ENCODE measurements around the gene RNF121.

The RNF121 gene

DNA sequence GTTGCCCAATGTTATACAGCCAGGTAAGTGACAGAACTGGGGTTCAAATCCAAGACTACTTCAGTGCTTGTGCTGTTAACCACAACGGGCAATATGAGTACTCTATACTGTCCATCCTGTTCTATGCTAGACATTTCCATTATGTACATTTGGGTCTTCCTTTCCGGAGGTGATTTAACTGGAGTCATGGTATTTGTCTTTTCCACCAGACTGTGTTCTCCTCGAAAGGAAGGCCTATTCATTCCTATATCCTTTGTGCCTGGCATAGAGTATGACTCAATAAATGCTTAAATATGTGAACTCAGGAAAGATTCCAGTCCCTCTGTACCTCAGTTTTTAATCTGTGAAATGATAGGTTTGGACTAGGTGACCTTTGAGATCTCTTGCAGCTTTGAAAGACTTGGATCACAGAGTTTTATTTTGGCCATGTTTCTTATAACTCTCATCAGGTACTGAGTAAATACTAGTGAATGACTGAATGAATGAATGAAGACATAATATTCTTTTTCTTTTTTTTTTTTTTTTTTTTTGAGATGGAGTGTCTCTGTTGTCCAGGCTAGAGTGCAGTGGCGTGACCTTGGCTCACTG is 6.6 kb downstream of the RNF121 start:
- no peak overlapping the region for H3K27ac ChIP-seq (ENCODE audit: low read depth, low read length)
- H3K4me2 ChIP-seq (ENCODE audit: low read length), result no peak overlapping the region
- no peaks in the 10 kb centered on the region for H3F3A ChIP-seq (ENCODE audit: control insufficient read depth, insufficient read depth)
- peaks cover 78% of the 10 kb centered on the region for H3K79me2 ChIP-seq (ENCODE audit: control insufficient read depth, low read length)
- H3K27me3 ChIP-seq (ENCODE audit: control insufficient read depth, low read length), result no peaks in the 10 kb centered on the region
- H3K9me3 ChIP-seq (ENCODE audit: control insufficient read depth, insufficient read depth, low read length), result no peaks in the 10 kb centered on the region
- no peaks in the 10 kb centered on the region for H3K9me2 ChIP-seq (replicated peaks; ENCODE audit: control insufficient read depth, low read length)
- peaks cover 55% of the 10 kb centered on the region for H3K4me1 ChIP-seq (ENCODE audit: control insufficient read depth, low read length)
- H3K36me3 ChIP-seq (ENCODE audit: control insufficient read depth, low read length), result no peaks in the 10 kb centered on the region
- TF ChIP-seq EZH2phosphoT487 (IDR thresholded peaks at IDR 0.05; ENCODE audit: borderline replicate concordance, low read length), result no peak
- TF ChIP-seq, protein P1, sequence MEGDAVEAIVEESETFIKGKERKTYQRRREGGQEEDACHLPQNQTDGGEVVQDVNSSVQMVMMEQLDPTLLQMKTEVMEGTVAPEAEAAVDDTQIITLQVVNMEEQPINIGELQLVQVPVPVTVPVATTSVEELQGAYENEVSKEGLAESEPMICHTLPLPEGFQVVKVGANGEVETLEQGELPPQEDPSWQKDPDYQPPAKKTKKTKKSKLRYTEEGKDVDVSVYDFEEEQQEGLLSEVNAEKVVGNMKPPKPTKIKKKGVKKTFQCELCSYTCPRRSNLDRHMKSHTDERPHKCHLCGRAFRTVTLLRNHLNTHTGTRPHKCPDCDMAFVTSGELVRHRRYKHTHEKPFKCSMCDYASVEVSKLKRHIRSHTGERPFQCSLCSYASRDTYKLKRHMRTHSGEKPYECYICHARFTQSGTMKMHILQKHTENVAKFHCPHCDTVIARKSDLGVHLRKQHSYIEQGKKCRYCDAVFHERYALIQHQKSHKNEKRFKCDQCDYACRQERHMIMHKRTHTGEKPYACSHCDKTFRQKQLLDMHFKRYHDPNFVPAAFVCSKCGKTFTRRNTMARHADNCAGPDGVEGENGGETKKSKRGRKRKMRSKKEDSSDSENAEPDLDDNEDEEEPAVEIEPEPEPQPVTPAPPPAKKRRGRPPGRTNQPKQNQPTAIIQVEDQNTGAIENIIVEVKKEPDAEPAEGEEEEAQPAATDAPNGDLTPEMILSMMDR (IDR thresholded peaks at IDR 0.05; ENCODE audit: low read depth, low read length, poor library complexity, severe bottlenecking), result no peak
- H3K4me3 ChIP-seq (ENCODE audit: low read length), result no peak overlapping the region
- no peaks in the 10 kb centered on the region for H4K20me1 ChIP-seq (ENCODE audit: control insufficient read depth, insufficient read depth, low read depth, low read length)

DNA sequence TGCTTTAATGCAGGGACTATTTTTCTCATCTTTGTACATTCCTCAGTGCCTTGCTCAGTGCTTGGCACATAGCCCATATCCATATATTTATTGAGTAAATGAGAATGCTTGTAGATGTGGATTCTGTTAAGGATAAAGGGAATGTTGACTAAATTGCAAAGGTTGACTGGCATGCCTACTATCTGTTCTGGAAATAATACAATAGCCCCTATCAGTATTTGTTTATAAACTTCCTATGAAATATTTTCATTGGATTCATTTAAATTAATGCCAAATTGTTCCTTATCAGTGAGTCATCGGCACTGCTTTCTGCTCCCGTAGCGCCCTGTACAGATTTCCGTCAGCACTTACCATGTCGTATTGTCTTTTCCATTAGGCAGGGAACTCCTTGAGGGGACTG is 8.0 kb downstream of the RNF121 start:
- Histone ChIP-seq H3K4me2 (ENCODE audit: low read length) (no peak overlapping the region), H3K9me2 (replicated peaks; ENCODE audit: control insufficient read depth, low read length) (no peaks in the 10 kb centered on the region), H3K36me3 (ENCODE audit: control insufficient read depth, low read length) (no peaks in the 10 kb centered on the region), H3F3A (ENCODE audit: control insufficient read depth, insufficient read depth) (no peaks in the 10 kb centered on the region), H3K27ac (ENCODE audit: low read depth, low read length) (no peak overlapping the region), H3K4me3 (ENCODE audit: low read length) (no peak overlapping the region), H3K79me2 (ENCODE audit: control insufficient read depth, low read length) (peaks cover 70% of the 10 kb centered on the region), H3K9me3 (ENCODE audit: control insufficient read depth, insufficient read depth, low read length) (no peaks in the 10 kb centered on the region), H3K4me1 (ENCODE audit: control insufficient read depth, low read length) (peaks cover 41% of the 10 kb centered on the region), H4K20me1 (ENCODE audit: control insufficient read depth, insufficient read depth, low read depth, low read length) (no peaks in the 10 kb centered on the region), H3K27me3 (ENCODE audit: control insufficient read depth, low read length) (no peaks in the 10 kb centered on the region)
- TF ChIP-seq, protein P1 (IDR thresholded peaks at IDR 0.05; ENCODE audit: low read depth, low read length, poor library complexity, severe bottlenecking), result no peak

DNA sequence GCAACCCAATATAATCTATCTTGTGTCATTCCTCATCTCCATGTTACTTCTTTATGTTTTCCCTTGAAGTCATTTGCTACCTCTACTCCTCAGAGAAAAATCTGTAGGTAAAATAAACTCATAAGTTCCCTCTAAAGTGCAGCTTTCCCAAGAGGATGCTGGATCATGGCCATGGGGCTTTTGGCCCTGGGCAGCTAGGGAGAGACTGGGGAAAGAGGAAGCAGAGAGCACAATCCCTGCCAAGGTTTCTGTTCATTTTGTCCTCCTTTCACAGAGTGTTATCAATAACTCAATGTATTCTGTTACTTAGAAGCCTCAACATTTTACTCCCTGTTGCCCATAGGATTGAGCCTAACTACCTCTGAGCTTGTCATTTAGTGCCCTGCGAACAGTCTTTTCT is 9.0 kb downstream of the RNF121 start:
- Histone ChIP-seq H3K79me2 (ENCODE audit: control insufficient read depth, low read length) (peaks cover 64% of the 10 kb centered on the region), H3K4me1 (ENCODE audit: control insufficient read depth, low read length) (peaks cover 32% of the 10 kb centered on the region), H3F3A (ENCODE audit: control insufficient read depth, insufficient read depth) (no peaks in the 10 kb centered on the region), H3K27ac (ENCODE audit: low read depth, low read length) (no peak overlapping the region), H3K27me3 (ENCODE audit: control insufficient read depth, low read length) (no peaks in the 10 kb centered on the region), H3K36me3 (ENCODE audit: control insufficient read depth, low read length) (no peaks in the 10 kb centered on the region), H3K4me2 (ENCODE audit: low read length) (no peak overlapping the region), H3K9me2 (replicated peaks; ENCODE audit: control insufficient read depth, low read length) (no peaks in the 10 kb centered on the region), H3K4me3 (ENCODE audit: low read length) (no peak overlapping the region), H3K9me3 (ENCODE audit: control insufficient read depth, insufficient read depth, low read length) (no peaks in the 10 kb centered on the region), H4K20me1 (ENCODE audit: control insufficient read depth, insufficient read depth, low read depth, low read length) (no peaks in the 10 kb centered on the region)
- no peak for TF ChIP-seq EZH2phosphoT487 (IDR thresholded peaks at IDR 0.05; ENCODE audit: borderline replicate concordance, low read length)
- TF ChIP-seq, protein P1 (IDR thresholded peaks at IDR 0.05; ENCODE audit: low read depth, low read length, poor library complexity, severe bottlenecking), result no peak

Data from DOHH2 (cell line).